HG02970 (cell line): ENCODE measurements around the gene FAM107A.
"Not testable (repeated sequence)": the region's sequence is repeated elsewhere in the genome, so short reads cannot be mapped to it uniquely, and the experiment has no call there.

ENCODE experiments used
- ATAC-seq: cut with Tn5 transposase; IDR thresholded peaks from one replicate; pipeline ENCODE4 v1.9.1; 2021; ENCODE audit warnings: mild to moderate bottlenecking, moderate library complexity, moderate number of reproducible peaks; ENCODE audit not compliant: unreplicated experiment, low FRiP score

Gene FAM107A

GRCh38 chr3:58540176-58540858 lies 36.9 kb downstream of the FAM107A start:
- ATAC-seq, result no peak

GRCh38 chr3:58539626-58540025 lies 37.6 kb downstream of the FAM107A start:
- ATAC-seq, result no peak

- no peak for ATAC-seq
Measured at GRCh38 chr3:58537412-58538301, 39.5 kb downstream of the FAM107A start.

- no peak for ATAC-seq
Measured at GRCh38 chr3:58536501-58537411, 40.4 kb downstream of the FAM107A start, which contains the start of gene ACOX2. ACOX2 (minus strand) TSS chr3:58537190; CDS start chr3:58535106, 2,084 bp downstream.

- no peak for ATAC-seq
Measured at GRCh38 chr3:58535531-58536500, 41.4 kb downstream of the FAM107A start.

GRCh38 chr3:58534592-58535494 lies 42.3 kb downstream of the FAM107A start:
- ATAC-seq, result no peak

GRCh38 chr3:58532794-58533220 lies 44.4 kb downstream of the FAM107A start:
- ATAC-seq, result peak; percentile 68

- ATAC-seq, result no peak
Measured at GRCh38 chr3:58531956-58532355, 45.2 kb downstream of the FAM107A start.

- no peak for ATAC-seq
Measured at GRCh38 chr3:58531555-58531954, 45.6 kb downstream of the FAM107A start.

- ATAC-seq, result no peak
Measured at GRCh38 chr3:58530354-58530865, 46.8 kb downstream of the FAM107A start.

GRCh38 chr3:58529516-58530353 lies 47.5 kb downstream of the FAM107A start:
- no peak for ATAC-seq

- no peak for ATAC-seq
Measured at GRCh38 chr3:58528629-58529028, 48.6 kb downstream of the FAM107A start.

- not testable (repeated sequence) for ATAC-seq
Measured at GRCh38 chr3:58527440-58527839, 49.8 kb downstream of the FAM107A start.

- no peak for ATAC-seq
Measured at GRCh38 chr3:58526515-58526957, 50.7 kb downstream of the FAM107A start.

- ATAC-seq, result no peak
Measured at GRCh38 chr3:58524326-58524888, 52.8 kb downstream of the FAM107A start.

- no peak for ATAC-seq
Measured at GRCh38 chr3:58522759-58523425, 54.3 kb downstream of the FAM107A start.
